Endothelial cell of umbilical vein (primary cell): ENCODE measurements around the gene COX14. TPM values are rescaled to one million over a fixed set of nuclear protein-coding genes. Genes with fewer than 3 reads are reported as not detected.

Experiments
- BruUV-seq: library from RNA; stranded (reverse); fragments of 400-500 nt; replicated peaks from 2 replicates; lab custom pipeline; 2021; lab: Mats Ljungman, UMichigan
- CTCF ChIA-PET: fragments of 300-600, 350-600 bp; sonication (Branson Sonifier 250); formaldehyde crosslinking; loops from one replicate; lab custom pipeline; 2021; ENCODE audit warnings: antibody characterized with exemption, inconsistent platforms; lab: Charles Lee
- POLR2A ChIA-PET: fragments of 300-600, 350-600 bp; sonication (Branson Sonifier 250); formaldehyde crosslinking; loops from one replicate; lab custom pipeline; 2021; ENCODE audit warnings: antibody characterized with exemption, inconsistent platforms; lab: Charles Lee
- DNase-seq: peaks from one replicate; pipeline ENCODE4 v3.0.0-alpha.2; 2011; ENCODE audit warnings: low read depth, low spot score
- FAIRE-seq: peaks from 2 replicates; lab custom pipeline; 2011; peaks lifted over from hg19 to GRCh38; lab: Jason Lieb, UNC
- H2AFZ ChIP-seq: 2 replicates; pipeline ENCODE4 v1.6.0; 2012; ENCODE audit warnings: low read depth, low read length, control low read depth, inconsistent platforms
- H3K27ac ChIP-seq: 2 replicates; pipeline ENCODE4 v1.5.1; 2011; ENCODE audit warnings: low read depth, mild to moderate bottlenecking, control low read depth, low read length, moderate library complexity; ENCODE audit not compliant: insufficient read depth
- H3K27me3 ChIP-seq, 2 experiments: 2 replicates each; pipeline versions ENCODE4 v1.6.0 to v1.6.1; 2011; ENCODE audit warnings: low read length in 2 of 2, mixed read lengths in 1 of 2; ENCODE audit not compliant: control insufficient read depth in 2 of 2, insufficient read depth in 2 of 2
- H3K36me3 ChIP-seq, 2 experiments: 2 replicates in 1 of 2; 3 replicates in 1 of 2; pipeline ENCODE4 v1.5.1; 2011; ENCODE audit warnings: low read length in 2 of 2, mild to moderate bottlenecking in 1 of 2, moderate library complexity in 1 of 2; ENCODE audit not compliant: control insufficient read depth in 2 of 2, insufficient read depth in 2 of 2; ENCODE audit errors: extremely low read depth in 1 of 2
- H3K4me1 ChIP-seq: 3 replicates; pipeline ENCODE4 v1.5.1; 2011; ENCODE audit warnings: mild to moderate bottlenecking, low read length; ENCODE audit not compliant: control insufficient read depth, insufficient read depth; ENCODE audit errors: extremely low read depth
- H3K4me2 ChIP-seq: 2 replicates; pipeline ENCODE4 v1.6.1; 2011; ENCODE audit warnings: low read length, control low read depth, mixed read lengths; ENCODE audit not compliant: insufficient read depth
- H3K4me3 ChIP-seq, 3 experiments: fragments of 200-600 bp in 1 of 3; sonication (generic), shearing (Covaris generic) in 1 of 3; replicated peaks in 1 of 3; 2 replicates each; pipeline ENCODE4 v1.5.1; 2011 to 2016; ENCODE audit warnings: control low read depth in 3 of 3, low read length in 3 of 3, mild to moderate bottlenecking in 2 of 3, inconsistent platforms in 1 of 3, low read depth in 1 of 3, moderate library complexity in 1 of 3; ENCODE audit not compliant: insufficient read depth in 1 of 3
- H3K79me2 ChIP-seq: 2 replicates; pipeline ENCODE4 v1.6.0; 2012; ENCODE audit warnings: low read length, inconsistent platforms; ENCODE audit not compliant: control insufficient read depth, insufficient read depth
- H3K9ac ChIP-seq: replicated peaks from 2 replicates; pipeline ENCODE3; 2011; ENCODE audit warnings: low read length, control low read depth; ENCODE audit not compliant: insufficient read depth; ENCODE audit errors: extremely low read depth
- H3K9me1 ChIP-seq: replicated peaks from 3 replicates; pipeline ENCODE4 v1.6.0; 2011; ENCODE audit warnings: mild to moderate bottlenecking, low read length; ENCODE audit not compliant: control insufficient read depth, insufficient read depth; ENCODE audit errors: extremely low read depth
- H3K9me3 ChIP-seq: replicated peaks from 2 replicates; pipeline ENCODE4 v1.5.1; 2012; ENCODE audit warnings: low read length, inconsistent platforms; ENCODE audit not compliant: control insufficient read depth, insufficient read depth
- H4K20me1 ChIP-seq: replicated peaks from 2 replicates; pipeline ENCODE3; 2011; ENCODE audit warnings: mild to moderate bottlenecking, low read length; ENCODE audit not compliant: control insufficient read depth, insufficient read depth; ENCODE audit errors: extremely low read depth
- EZH2 ChIP-seq: IDR thresholded peaks from 2 replicates; pipeline ENCODE4 v1.6.1; 2012; ENCODE audit warnings: borderline replicate concordance, low read depth, mild to moderate bottlenecking, moderate library complexity, low read length, inconsistent platforms; ENCODE audit not compliant: severe bottlenecking
- FOS ChIP-seq: IDR thresholded peaks from 2 replicates; pipeline ENCODE4 v1.6.1; 2011; ENCODE audit warnings: mild to moderate bottlenecking, low read length, moderate library complexity, borderline replicate concordance; ENCODE audit not compliant: insufficient read depth
- GATA2 ChIP-seq: IDR thresholded peaks from 2 replicates; pipeline ENCODE4 v1.7.0; 2011; ENCODE audit warnings: low read depth, mild to moderate bottlenecking, moderate library complexity, mixed read lengths, low read length; ENCODE audit not compliant: insufficient read length, insufficient read depth
- JUN ChIP-seq: IDR thresholded peaks from 2 replicates; pipeline ENCODE4 v1.6.1; 2011; ENCODE audit warnings: borderline replicate concordance, low read depth; ENCODE audit not compliant: insufficient read length, insufficient read depth
- MYC ChIP-seq: IDR thresholded peaks from one replicate; pipeline ENCODE4 v1.6.1; 2011; ENCODE audit warnings: mild to moderate bottlenecking, low read depth, low read length
- POLR2A ChIP-seq: IDR thresholded peaks from 2 replicates; pipeline ENCODE4 v1.6.1; 2012; ENCODE audit warnings: low read depth, mild to moderate bottlenecking, control low read depth, low read length
- POLR2AphosphoS5 ChIP-seq: IDR thresholded peaks from 2 replicates; pipeline ENCODE4 v1.6.1; 2012; ENCODE audit warnings: low read depth, mild to moderate bottlenecking, control low read depth, low read length, moderate library complexity; ENCODE audit not compliant: insufficient read depth
- dilution Hi-C: fragments of 300-500 bp; cut with MboI; formaldehyde crosslinking; loops from one replicate; pipeline ENCODE4 v1.15.0; 2019; ENCODE audit warnings: low sequenced_read_pairs; ENCODE audit not compliant: extremely low pct_ligation_motif_present
- intact Hi-C: fragments of 100-400 bp; cut with micrococcal nuclease; formaldehyde crosslinking; loops from one replicate; pipeline ENCODE4 v1.10.0; 2022
- polyA plus RNA-seq, 4 experiments: library from polyadenylated mRNA; depleted of rRNA in 3 of 4; stranded (reverse) in 3 of 4; unstranded in 1 of 4; fragments of >200 nt; gene quantifications; 2 replicates each; pipeline versions ENCODE4 v1.2.1 to v1.2.3, GENCODE V29; 2011 to 2012; ENCODE audit warnings: missing spikeins in 1 of 4
- total RNA-seq: library from RNA; stranded (reverse); gene quantifications from 2 replicates; pipeline ENCODE4 v1.2.3, GENCODE V29; 2021
- TF ChIP-seq, protein P1 (sequence below), 2 donors: IDR thresholded peaks; 1 replicate in 1 of 2; 2 replicates in 1 of 2; pipeline ENCODE4 v1.5.1; 2011; ENCODE audit warnings: low read length in 2 of 2, mild to moderate bottlenecking in 2 of 2, moderate library complexity in 2 of 2, control low read depth in 1 of 2, inconsistent platforms in 1 of 2, low read depth in 1 of 2; ENCODE audit not compliant: insufficient read depth in 1 of 2; ENCODE audit errors: extremely low read depth in 1 of 2
- TF ChIP-seq, protein P2 (sequence below): IDR thresholded peaks from 2 replicates; pipeline ENCODE4 v1.6.1; 2011; ENCODE audit not compliant: insufficient read depth, insufficient read length

The COX14 gene
- total and polyA plus RNA-seq, 2 donors (not counting 3 experiments of a cell fraction or from before 2014, with no cell fraction given) = 40.3 to 106 TPM

DNA sequence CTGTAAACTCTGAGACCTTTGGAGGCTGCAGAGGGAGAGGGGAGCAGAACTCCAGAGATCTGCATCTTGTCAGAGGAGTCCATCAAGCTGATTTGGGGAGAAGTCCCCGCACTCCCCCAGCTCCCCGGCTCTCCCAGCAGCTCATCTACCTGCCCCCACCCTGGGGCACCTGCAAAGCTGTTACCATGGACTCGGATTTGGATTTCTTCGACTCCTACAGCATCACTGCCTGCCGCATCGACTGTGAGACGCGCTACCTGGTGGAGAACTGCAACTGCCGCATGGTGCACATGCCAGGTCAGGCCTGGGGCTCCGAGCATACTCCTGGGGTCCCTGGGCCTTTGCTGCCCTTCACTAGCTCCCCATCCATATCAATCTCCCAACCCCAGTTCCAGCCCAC, 33.8 kb upstream of the COX14 start:
- Histone ChIP-seq H3K4me1 (no peaks in the 10 kb centered on the region), H2AFZ (no peak overlapping the region), H3K9me1 (no peaks in the 10 kb centered on the region), H3K4me2 (no peak overlapping the region), H3K27me3 (no peaks in the 10 kb centered on the region), H3K36me3 (no peaks in the 10 kb centered on the region), H3K79me2 (no peaks in the 10 kb centered on the region), H3K4me3 (no peak overlapping the region), H3K27ac (no peak overlapping the region), H3K9ac (no peak overlapping the region), H3K9me3 (no peaks in the 10 kb centered on the region), H4K20me1 (no peaks in the 10 kb centered on the region)
- dilution Hi-C loops (no loop called here), intact Hi-C loops (loop anchor here (5.0 kb wide), 1 partner anchor 559 kb away; no protein-coding TSS in a partner anchor)
- no TSS peak for BruUV-seq
- no peak for DNase-seq
- ChIA-PET POLR2A (no interaction called here), CTCF (interaction anchor here (0.8 to 1.0 kb wide), 3 partner anchors 8 to 89 kb away, joined by 3 read pairs; partner anchors contain the start of gene CERS5)
- TF ChIP-seq POLR2A (no peak), FOS (no peak), JUN (no peak), GATA2 (no peak), EZH2 (no peak), POLR2AphosphoS5 (no peak), MYC (no peak)
- TF ChIP-seq, protein P1, sequence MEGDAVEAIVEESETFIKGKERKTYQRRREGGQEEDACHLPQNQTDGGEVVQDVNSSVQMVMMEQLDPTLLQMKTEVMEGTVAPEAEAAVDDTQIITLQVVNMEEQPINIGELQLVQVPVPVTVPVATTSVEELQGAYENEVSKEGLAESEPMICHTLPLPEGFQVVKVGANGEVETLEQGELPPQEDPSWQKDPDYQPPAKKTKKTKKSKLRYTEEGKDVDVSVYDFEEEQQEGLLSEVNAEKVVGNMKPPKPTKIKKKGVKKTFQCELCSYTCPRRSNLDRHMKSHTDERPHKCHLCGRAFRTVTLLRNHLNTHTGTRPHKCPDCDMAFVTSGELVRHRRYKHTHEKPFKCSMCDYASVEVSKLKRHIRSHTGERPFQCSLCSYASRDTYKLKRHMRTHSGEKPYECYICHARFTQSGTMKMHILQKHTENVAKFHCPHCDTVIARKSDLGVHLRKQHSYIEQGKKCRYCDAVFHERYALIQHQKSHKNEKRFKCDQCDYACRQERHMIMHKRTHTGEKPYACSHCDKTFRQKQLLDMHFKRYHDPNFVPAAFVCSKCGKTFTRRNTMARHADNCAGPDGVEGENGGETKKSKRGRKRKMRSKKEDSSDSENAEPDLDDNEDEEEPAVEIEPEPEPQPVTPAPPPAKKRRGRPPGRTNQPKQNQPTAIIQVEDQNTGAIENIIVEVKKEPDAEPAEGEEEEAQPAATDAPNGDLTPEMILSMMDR (IDR thresholded peaks at IDR 0.05; ENCODE audit: extremely low read depth in 1 of 2, insufficient read depth in 1 of 2, low read depth in 1 of 2, low read length in 2 of 2) = no peak
- TF ChIP-seq, protein P2, sequence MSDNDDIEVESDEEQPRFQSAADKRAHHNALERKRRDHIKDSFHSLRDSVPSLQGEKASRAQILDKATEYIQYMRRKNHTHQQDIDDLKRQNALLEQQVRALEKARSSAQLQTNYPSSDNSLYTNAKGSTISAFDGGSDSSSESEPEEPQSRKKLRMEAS = no peak
- FAIRE-seq = no peak
